Neural cell (in vitro differentiated cells): Measurements from ENCODE around the gene COL13A1.

Experiments used
- EP300 ChIP-seq: fragments of 450-650 bp; conservative IDR thresholded peaks from 2 replicates; pipeline ENCODE4 v1.6.1; 2014; ENCODE audit warnings: antibody characterized with exemption, mild to moderate bottlenecking, moderate library complexity; ENCODE audit not compliant: poor library complexity, severe bottlenecking
- EZH2 ChIP-seq: fragments of 200-600, 300-800 bp; shearing (Covaris generic), sonication (generic); IDR thresholded peaks from 2 replicates; pipeline ENCODE4 v1.6.1; 2014; ENCODE audit warnings: antibody characterized with exemption, low read length, borderline replicate concordance, mild to moderate bottlenecking; ENCODE audit not compliant: insufficient read depth, poor library complexity, severe bottlenecking
- MXI1 ChIP-seq: fragments of 450-650 bp; conservative IDR thresholded peaks from 2 replicates; pipeline ENCODE4 v1.6.1; 2014; ENCODE audit warnings: antibody characterized with exemption, mild to moderate bottlenecking; ENCODE audit not compliant: poor library complexity, severe bottlenecking
- POLR2AphosphoS5 ChIP-seq: IDR thresholded peaks from 2 replicates; pipeline ENCODE4 v1.6.1; 2012
- RAD21 ChIP-seq: fragments of 450-650 bp; conservative IDR thresholded peaks from 2 replicates; pipeline ENCODE4 v1.6.1; 2014; ENCODE audit warnings: antibody characterized with exemption, mild to moderate bottlenecking, moderate library complexity
- SMC3 ChIP-seq: fragments of 450-650 bp; conservative IDR thresholded peaks from 2 replicates; pipeline ENCODE4 v1.6.1; 2014; ENCODE audit warnings: antibody characterized with exemption, mild to moderate bottlenecking, moderate library complexity; ENCODE audit not compliant: poor library complexity
- TAF1 ChIP-seq: IDR thresholded peaks from 2 replicates; pipeline ENCODE4 v1.6.1; 2012; ENCODE audit warnings: low read depth
- TF ChIP-seq, protein P1 (sequence below): fragments of 450-650 bp; IDR thresholded peaks from 2 replicates; pipeline ENCODE4 v1.5.1; 2014; ENCODE audit warnings: antibody characterized with exemption, mild to moderate bottlenecking, moderate library complexity; ENCODE audit not compliant: poor library complexity, severe bottlenecking
- TF ChIP-seq, protein P2 (sequence below): IDR thresholded peaks from 2 replicates; pipeline ENCODE4 v1.6.1; 2012; ENCODE audit warnings: borderline replicate concordance

DNA sequence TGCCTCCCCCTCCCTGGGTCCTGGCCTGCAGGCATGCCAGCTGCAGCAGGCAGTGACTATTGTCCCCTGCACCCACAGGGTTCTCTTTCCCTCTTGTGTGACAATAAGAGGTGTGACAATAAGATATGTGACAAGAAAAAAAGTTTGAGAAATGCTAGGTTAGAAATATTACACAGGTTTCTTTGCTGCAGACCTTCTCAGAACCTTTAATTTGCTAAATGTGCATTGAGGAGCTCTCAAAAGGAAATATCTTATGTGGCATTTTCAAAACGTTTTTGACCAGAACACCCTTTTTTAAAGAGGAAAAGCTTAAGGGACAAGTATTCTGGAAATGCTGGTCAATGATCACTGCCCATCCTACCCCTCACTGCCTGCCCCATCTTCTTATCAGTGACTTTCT is 117.5 kb downstream of the COL13A1 start:
- no peak for TF ChIP-seq EP300
- TF ChIP-seq, protein P1, sequence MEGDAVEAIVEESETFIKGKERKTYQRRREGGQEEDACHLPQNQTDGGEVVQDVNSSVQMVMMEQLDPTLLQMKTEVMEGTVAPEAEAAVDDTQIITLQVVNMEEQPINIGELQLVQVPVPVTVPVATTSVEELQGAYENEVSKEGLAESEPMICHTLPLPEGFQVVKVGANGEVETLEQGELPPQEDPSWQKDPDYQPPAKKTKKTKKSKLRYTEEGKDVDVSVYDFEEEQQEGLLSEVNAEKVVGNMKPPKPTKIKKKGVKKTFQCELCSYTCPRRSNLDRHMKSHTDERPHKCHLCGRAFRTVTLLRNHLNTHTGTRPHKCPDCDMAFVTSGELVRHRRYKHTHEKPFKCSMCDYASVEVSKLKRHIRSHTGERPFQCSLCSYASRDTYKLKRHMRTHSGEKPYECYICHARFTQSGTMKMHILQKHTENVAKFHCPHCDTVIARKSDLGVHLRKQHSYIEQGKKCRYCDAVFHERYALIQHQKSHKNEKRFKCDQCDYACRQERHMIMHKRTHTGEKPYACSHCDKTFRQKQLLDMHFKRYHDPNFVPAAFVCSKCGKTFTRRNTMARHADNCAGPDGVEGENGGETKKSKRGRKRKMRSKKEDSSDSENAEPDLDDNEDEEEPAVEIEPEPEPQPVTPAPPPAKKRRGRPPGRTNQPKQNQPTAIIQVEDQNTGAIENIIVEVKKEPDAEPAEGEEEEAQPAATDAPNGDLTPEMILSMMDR: no peak
- TF ChIP-seq TAF1: no peak
- TF ChIP-seq SMC3: no peak
- TF ChIP-seq EZH2: no peak
- no peak for TF ChIP-seq POLR2AphosphoS5
- TF ChIP-seq RAD21: no peak
- TF ChIP-seq, protein P2, sequence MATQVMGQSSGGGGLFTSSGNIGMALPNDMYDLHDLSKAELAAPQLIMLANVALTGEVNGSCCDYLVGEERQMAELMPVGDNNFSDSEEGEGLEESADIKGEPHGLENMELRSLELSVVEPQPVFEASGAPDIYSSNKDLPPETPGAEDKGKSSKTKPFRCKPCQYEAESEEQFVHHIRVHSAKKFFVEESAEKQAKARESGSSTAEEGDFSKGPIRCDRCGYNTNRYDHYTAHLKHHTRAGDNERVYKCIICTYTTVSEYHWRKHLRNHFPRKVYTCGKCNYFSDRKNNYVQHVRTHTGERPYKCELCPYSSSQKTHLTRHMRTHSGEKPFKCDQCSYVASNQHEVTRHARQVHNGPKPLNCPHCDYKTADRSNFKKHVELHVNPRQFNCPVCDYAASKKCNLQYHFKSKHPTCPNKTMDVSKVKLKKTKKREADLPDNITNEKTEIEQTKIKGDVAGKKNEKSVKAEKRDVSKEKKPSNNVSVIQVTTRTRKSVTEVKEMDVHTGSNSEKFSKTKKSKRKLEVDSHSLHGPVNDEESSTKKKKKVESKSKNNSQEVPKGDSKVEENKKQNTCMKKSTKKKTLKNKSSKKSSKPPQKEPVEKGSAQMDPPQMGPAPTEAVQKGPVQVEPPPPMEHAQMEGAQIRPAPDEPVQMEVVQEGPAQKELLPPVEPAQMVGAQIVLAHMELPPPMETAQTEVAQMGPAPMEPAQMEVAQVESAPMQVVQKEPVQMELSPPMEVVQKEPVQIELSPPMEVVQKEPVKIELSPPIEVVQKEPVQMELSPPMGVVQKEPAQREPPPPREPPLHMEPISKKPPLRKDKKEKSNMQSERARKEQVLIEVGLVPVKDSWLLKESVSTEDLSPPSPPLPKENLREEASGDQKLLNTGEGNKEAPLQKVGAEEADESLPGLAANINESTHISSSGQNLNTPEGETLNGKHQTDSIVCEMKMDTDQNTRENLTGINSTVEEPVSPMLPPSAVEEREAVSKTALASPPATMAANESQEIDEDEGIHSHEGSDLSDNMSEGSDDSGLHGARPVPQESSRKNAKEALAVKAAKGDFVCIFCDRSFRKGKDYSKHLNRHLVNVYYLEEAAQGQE: no peak
- no peak for TF ChIP-seq MXI1
